MCF 10A (cell line): ENCODE measurements around the gene CXCL13. TPM values are rescaled to one million over a fixed set of nuclear protein-coding genes. Genes with fewer than 3 reads are reported as not detected.
A peak's percentile ranks its signal among the peaks of the same experiment; 100 is the strongest.

Source experiments
- BruUV-seq: library from RNA; stranded (reverse); fragments of 400-500 nt; replicated peaks from 2 replicates; lab custom pipeline; 2021; lab: Mats Ljungman, UMichigan
- CTCF ChIA-PET: fragments of 300-600 bp; sonication (Branson Sonifier 250); formaldehyde crosslinking; extraction: SDS; loops from one replicate; lab custom pipeline; 2021; ENCODE audit warnings: antibody characterized with exemption, inconsistent platforms; lab: Yijun Ruan, JAX
- POLR2A ChIA-PET: fragments of 300-600, 350-650 bp; sonication (Branson Sonifier 250); formaldehyde crosslinking; extraction: SDS; loops from one replicate; lab custom pipeline; 2020; ENCODE audit warnings: antibody characterized with exemption, inconsistent platforms; lab: Yijun Ruan, JAX
- DNase-seq: peaks from one replicate; pipeline ENCODE4 v3.0.0-alpha.2; 2018; ENCODE audit not compliant: unreplicated experiment
- H3K27ac Mint-ChIP-seq: one replicate; pipeline ENCODE4 v1.8.0; 2022; ENCODE audit warnings: mild to moderate bottlenecking, low read depth, mixed read lengths; ENCODE audit not compliant: unreplicated experiment
- H3K27me3 Mint-ChIP-seq: one replicate; pipeline ENCODE4 v1.8.0; 2022; ENCODE audit warnings: mixed read lengths; ENCODE audit not compliant: insufficient read depth, unreplicated experiment
- H3K36me3 Mint-ChIP-seq: one replicate; pipeline ENCODE4 v1.8.0; 2022; ENCODE audit warnings: mild to moderate bottlenecking, moderate library complexity, mixed read lengths; ENCODE audit not compliant: insufficient read depth, unreplicated experiment
- H3K4me1 Mint-ChIP-seq: one replicate; pipeline ENCODE4 v1.8.0; 2022; ENCODE audit warnings: mixed read lengths; ENCODE audit not compliant: insufficient read depth, unreplicated experiment
- H3K4me3 Mint-ChIP-seq: one replicate; pipeline ENCODE4 v1.8.0; 2022; ENCODE audit warnings: mild to moderate bottlenecking, moderate library complexity, mixed read lengths; ENCODE audit not compliant: unreplicated experiment
- H3K9me3 Mint-ChIP-seq: one replicate; pipeline ENCODE4 v1.8.0; 2022; ENCODE audit warnings: mixed read lengths; ENCODE audit not compliant: unreplicated experiment
- intact Hi-C: fragments of 100-400 bp; cut with micrococcal nuclease; formaldehyde crosslinking; loops from 2 replicates; pipeline ENCODE4 v1.14.1; 2022
- total RNA-seq: library from RNA; stranded (reverse); gene quantifications from 2 replicates; pipeline ENCODE4 v1.2.3, GENCODE V29; 2022
- TF ChIP-seq, protein P1 (sequence below): fragments of 200-600 bp; IDR thresholded peaks from one replicate; pipeline ENCODE4 v1.8.0; 2022; ENCODE audit warnings: antibody characterized with exemption, mild to moderate bottlenecking; ENCODE audit not compliant: unreplicated experiment

CXCL13 gene
- total RNA-seq, 1 experiment from 2014 or later, result not detected

DNA sequence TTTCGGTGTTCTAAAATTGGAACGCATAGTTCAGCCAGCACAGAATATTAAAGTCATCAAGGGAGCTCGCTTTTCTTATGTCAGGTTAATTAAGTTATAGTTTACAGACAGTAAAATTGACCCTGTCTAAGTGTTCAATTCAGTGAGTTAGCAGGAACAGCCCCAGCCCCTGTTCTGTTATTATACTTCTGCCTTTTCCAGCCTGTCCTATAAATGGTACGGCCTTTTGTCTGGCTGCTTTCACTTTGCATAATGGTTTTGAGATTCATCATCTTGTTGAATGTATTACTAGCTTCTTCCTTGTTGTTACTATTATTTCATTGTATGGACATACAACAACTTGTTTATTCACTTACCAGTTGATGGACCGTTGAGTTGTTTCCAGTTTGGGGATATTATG, 9.5 kb downstream of the CXCL13 start:
- no peak for DNase-seq
- Mint-ChIP-seq H3K4me1 (peaks cover 16% of the 10 kb centered on the region), H3K27ac (no peak overlapping the region), H3K4me3 (no peak overlapping the region), H3K27me3 (peaks cover 9% of the 10 kb centered on the region), H3K9me3 (no peaks in the 10 kb centered on the region), H3K36me3 (no peaks in the 10 kb centered on the region)
- CTCF ChIA-PET, result interaction anchor here (0.5 to 8.4 kb wide), 11 partner anchors 8 to 695 kb away, joined by 3 to 108 read pairs (median 5); partner anchors contain the start of gene CXCL13
- TF ChIP-seq, protein P1, sequence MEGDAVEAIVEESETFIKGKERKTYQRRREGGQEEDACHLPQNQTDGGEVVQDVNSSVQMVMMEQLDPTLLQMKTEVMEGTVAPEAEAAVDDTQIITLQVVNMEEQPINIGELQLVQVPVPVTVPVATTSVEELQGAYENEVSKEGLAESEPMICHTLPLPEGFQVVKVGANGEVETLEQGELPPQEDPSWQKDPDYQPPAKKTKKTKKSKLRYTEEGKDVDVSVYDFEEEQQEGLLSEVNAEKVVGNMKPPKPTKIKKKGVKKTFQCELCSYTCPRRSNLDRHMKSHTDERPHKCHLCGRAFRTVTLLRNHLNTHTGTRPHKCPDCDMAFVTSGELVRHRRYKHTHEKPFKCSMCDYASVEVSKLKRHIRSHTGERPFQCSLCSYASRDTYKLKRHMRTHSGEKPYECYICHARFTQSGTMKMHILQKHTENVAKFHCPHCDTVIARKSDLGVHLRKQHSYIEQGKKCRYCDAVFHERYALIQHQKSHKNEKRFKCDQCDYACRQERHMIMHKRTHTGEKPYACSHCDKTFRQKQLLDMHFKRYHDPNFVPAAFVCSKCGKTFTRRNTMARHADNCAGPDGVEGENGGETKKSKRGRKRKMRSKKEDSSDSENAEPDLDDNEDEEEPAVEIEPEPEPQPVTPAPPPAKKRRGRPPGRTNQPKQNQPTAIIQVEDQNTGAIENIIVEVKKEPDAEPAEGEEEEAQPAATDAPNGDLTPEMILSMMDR, result no peak
- no TSS peak for BruUV-seq
- intact Hi-C loops, result loop anchor here (5.0 kb wide), 2 partner anchors 163 to 247 kb away; partner anchors contain the start of gene MRPL1
- POLR2A ChIA-PET, result interaction anchor here (1.1 kb wide), 1 partner anchor 14 kb away, joined by 3 read pairs; no protein-coding TSS in a partner anchor

DNA sequence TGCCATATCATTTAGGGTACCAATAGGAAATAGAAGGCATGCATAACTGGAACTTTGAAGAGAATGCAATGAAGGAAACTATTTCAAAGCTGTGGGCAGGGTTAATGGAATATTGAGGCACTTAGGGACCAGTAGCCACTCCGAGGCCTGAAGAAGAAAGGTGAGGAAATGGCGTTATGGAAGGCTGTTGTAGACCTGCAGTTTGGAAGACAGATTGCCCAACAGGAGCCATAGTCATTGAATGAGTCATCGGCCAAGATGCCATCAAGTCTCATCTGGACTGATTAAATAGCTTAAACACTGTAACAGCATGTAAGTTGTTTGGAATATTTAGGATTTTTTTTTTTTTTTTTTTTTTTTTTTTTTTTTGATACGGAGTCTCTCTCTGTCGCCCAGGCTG, 11.6 kb downstream of the CXCL13 start:
- TF ChIP-seq, protein P1, result no peak
- Mint-ChIP-seq H3K36me3 (no peaks in the 10 kb centered on the region), H3K9me3 (no peaks in the 10 kb centered on the region), H3K27ac (no peak overlapping the region), H3K4me1 (peaks cover 16% of the 10 kb centered on the region), H3K4me3 (no peak overlapping the region), H3K27me3 (no peaks in the 10 kb centered on the region)
- ChIA-PET POLR2A (interaction anchor here (1.0 to 1.7 kb wide), 3 partner anchors 37 to 153 kb away, joined by 3 to 5 read pairs (median 4); no protein-coding TSS in a partner anchor), CTCF (interaction anchor here (0.6 to 8.4 kb wide), 14 partner anchors 10 to 324 kb away, joined by 3 to 108 read pairs (median 10); partner anchors contain the start of gene CXCL13)
- peak; percentile 93 for DNase-seq
- intact Hi-C loops, result loop anchor here (5.0 kb wide), 2 partner anchors 165 to 245 kb away; partner anchors contain the start of gene MRPL1
- no TSS peak for BruUV-seq

DNA sequence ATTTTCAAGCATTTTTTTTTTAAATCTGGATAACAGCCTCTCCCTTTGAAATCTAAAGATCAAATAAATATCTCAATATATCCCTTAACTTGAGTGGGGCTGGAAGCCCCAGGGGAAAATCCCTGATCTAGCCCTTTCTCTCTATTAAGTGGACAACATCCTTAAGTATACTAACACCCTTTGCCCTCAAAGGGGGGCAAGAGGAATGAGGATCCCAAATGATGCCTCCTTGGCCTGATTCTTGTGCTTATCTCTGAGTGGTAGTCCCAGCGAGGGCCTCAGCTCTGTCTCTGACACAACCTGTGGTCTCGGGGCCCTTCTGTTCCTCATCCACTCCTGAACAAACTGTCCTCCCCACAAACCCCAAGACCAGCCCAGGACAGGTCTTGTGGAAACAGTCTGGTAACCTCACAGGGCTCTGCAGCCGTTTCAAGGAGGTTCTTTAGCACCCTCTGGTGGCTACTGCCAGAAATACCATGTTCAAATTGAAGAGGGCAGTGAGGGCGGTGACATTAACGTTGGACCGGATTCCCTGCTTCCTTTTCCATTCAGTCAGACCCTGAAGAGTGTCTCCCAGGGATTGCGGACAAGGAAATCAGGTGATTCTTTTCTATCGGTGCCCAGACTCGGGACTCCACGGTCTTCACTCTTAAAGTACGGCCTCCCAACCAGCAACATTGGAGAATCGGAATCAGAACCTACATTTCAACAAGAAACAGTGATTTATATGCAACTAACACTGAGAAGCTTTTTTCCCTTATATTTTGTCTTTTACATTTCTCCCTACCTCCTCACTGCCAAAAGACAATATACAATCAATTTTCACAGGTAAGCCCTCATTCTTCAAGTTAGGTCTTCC, 13.0 kb downstream of the CXCL13 start:
- BruUV-seq, result no TSS peak

More for the DNA sequence above, 13.0 kb downstream of the CXCL13 start:
- POLR2A ChIA-PET, result interaction anchor here (1.1 to 1.7 kb wide), 4 partner anchors 77 to 239 kb away, joined by 3 to 4 read pairs (median 4); no protein-coding TSS in a partner anchor
- intact Hi-C loops, result loop anchor here (1.0 to 5.0 kb wide), 6 partner anchors 80 to 250 kb away; partner anchors contain the start of gene MRPL1
- Mint-ChIP-seq H3K9me3 (no peaks in the 10 kb centered on the region), H3K4me3 (no peak overlapping the region), H3K27me3 (no peaks in the 10 kb centered on the region), H3K36me3 (no peaks in the 10 kb centered on the region), H3K4me1 (peaks cover 16% of the 10 kb centered on the region), H3K27ac (peak overlapping the region; percentile 71)
- CTCF ChIA-PET, result interaction anchor here (0.5 to 8.4 kb wide), 50 partner anchors 10 to 1001 kb away, joined by 3 to 108 read pairs (median 4); partner anchors contain the start of gene CXCL13
- TF ChIP-seq, protein P1, result peak; percentile 74
- DNase-seq, result peak; percentile 78
